Activated T-cell treated with anti-CD3 and anti-CD28 coated beads, Interleukin-2, amount 50 U/mL, for 48 hours (primary cell): Measurements from ENCODE around the gene DPP9.
"Not testable (repeated sequence)": the region's sequence is repeated elsewhere in the genome, so short reads cannot be mapped to it uniquely, and the experiment has no call there.

Experiments
- DNase-seq, 2 experiments: peaks; one replicate each; pipeline ENCODE4 v3.0.0-alpha.2; 2020

The DPP9 gene

GRCh38 chr19:4723595-4724514 lies at the start of gene DPP9:
Gene DPP9 (minus strand): TSS chr19:4723842. CDS start chr19:4719906, 3,936 bp downstream.
- peak; percentile 97 for DNase-seq

DNA sequence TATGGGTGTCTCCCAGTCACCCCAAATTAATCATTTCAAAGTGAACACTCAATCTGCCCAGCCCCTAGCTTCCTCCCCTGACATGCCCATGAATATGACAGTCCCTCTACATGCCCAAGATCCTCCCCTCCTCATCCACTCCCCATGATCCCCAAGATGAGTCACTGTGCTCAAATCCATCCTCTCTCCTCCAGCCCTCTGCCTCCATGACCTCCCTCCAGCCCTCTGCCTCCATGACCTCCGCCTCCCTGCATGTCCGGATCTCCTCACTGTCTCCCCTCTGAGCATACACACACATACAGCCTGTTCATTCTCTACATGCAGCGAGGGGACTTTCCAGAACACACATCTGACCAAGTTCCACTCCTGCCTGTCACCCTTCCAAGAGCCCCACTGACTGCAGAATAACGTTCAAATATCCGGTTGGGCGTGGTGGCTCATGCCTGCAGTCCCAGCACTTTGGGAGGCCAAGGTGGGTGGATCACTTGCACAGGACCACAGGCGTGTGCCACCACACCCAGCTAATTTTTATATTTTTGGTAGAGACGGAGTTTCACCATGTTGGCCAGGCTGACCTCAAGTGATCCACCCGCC lies 49.5 kb upstream of the DPP9 start:
- DNase-seq, result no peak

DNA sequence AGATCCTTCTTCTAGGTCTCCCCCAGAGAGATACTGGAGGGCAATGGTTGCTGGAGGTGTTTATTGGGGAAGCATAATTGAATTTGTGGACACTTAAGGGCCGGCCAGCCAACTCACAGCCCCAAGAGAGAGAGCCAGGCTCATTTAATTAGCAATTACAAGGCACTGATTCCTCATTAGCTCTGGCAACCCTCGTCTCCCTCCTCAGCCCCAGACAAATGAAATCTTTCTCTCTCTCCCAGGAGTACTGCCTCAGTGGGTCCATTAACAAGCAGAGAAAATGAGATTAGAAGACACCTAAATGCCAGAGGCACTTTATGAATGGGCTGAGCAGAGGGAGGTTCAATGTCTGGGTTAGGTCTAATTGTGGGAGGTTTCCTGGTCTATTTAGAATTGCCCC lies 48.9 kb upstream of the DPP9 start:
- no peak for DNase-seq

DNA sequence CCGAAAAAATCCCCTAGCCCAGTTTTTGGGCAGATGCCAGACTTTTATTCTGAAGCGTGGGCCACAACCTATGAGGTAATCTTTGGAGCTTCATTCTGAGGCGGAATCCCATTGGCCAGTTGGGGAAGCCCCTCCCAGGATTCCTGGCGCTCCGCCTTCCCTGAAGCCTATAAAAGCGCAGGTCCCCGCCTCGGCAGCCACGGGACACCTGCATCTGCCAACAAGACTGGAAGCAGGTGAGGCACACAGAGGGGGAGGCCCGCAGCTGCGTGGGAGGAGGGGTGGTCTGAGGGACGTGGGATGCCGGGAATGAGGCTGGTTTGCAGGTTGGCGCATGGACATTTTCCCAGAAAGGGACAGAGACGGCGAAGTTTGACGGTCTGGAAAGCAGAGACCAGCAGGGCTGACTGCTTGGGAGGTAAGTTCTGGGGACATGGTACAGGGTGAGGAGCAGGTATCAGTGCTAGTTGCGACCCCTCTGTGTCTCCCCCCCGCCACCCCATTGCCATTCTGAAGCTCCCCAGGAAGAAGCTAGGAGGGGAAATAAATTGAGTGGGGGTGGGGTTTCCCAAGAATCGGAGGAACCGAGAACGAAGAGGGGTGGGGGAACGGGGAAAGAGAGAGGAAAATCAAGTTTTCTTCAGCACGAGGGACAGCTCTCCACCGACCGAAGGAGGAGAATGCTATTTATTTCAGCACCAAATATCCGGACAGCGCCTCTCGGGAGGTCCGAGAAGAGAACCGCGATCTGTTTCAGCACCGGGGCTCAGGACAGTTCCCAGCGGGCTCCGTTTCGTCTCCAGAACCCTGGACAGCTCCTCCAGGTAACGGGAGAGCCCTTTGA lies 45.5 kb upstream of the DPP9 start:
- peak; percentile 87 to 88 for DNase-seq

DNA sequence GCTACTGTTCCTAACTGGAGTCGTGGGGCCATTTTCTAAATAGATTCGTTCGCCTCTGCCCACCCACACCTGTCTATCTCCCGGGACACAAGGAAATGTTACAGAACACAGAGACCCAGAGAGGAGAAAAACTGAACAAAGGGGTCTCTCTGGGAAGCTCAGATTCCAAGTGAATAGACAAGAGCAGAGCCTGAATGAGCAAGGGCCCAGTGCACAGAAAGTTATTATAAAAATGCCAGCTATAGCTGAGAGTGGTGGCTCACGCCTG lies 40.7 kb upstream of the DPP9 start:
- no peak for DNase-seq

- DNase-seq, result no peak
Measured at GRCh38 chr19:4763021-4763420, 39.4 kb upstream of the DPP9 start.

DNA sequence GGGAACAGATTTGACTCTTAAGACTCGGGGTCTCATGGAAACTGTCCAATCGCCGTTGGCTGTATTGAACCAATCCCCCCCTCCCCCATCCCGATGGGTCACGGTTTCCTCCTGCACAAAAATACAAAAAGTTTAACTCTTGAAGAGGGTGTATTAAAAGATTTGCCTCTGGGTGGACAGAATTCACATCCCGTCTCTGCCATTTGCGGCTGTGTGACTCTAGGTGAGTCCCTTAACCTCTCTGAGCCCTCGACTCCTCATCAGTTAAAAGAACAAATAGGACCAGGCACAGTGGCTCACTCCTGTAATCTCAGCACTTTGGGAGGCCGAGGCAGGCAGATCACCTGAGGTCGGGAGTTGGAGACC lies 36.6 kb upstream of the DPP9 start:
- no peak for DNase-seq

DNA sequence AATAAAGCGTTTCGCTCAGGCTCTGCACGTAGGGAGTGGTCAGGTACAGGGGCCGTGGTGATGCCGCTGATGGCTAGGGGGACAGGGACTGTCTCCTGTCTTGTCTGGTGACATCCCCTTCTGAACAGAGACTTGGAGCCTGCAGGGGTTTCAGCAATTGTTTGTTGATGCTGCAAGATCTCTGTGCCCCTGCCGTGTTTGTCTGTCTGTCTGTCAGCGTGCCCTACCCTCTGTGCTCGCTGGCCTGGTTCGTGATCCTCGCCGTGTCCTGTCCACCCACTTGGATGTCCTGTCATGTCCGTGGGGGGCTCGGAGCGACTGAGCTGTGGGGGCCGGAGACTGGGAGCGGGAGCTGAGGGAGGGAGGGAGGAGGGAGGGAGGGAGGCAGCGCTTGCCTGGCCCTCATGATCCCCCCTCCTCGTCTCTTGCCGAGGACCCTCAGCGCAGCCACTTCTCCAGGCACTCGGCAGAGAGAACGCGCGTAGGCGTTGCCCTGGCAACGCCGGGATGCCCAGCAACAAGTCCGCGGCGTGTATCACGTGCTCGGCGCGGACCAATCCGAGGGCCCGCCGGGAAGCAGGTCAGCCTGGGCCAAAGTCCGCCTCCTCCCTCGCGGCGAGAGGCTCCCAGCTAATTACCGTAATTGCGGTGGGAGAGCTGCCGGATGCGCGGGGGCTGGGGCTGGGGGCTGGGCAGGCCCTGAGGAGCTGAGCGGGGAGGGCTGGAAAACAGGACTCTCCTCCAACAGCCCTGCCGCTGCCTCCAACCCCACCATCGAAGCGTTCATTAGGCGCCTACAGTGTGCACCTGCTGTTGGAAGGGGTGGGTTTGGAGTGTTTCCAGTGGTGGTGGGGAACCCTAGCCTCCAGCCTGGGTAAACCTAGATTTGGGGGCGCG lies 36.0 kb upstream of the DPP9 start:
- peak; percentile 75 to 82 for DNase-seq

DNA sequence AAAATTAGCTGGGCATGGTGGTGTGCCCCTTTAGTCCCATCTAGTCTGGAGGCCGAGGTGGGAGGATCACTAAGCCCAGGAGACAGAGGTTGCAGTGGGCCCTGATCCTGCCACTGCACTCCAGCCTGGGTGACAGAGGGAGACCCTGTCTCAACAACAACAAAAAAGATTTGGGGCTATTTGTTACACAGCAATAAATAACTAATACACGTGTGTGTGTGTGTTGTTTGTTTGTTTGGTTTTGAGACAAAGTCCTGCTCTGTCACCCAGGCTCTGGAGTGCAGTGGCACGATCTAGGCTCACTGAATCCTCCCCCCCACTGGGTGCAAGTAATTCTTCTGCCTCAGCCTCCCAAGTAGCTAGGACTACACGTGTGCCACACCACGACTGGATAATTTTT lies 35.0 kb upstream of the DPP9 start:
- DNase-seq, result no peak

DNA sequence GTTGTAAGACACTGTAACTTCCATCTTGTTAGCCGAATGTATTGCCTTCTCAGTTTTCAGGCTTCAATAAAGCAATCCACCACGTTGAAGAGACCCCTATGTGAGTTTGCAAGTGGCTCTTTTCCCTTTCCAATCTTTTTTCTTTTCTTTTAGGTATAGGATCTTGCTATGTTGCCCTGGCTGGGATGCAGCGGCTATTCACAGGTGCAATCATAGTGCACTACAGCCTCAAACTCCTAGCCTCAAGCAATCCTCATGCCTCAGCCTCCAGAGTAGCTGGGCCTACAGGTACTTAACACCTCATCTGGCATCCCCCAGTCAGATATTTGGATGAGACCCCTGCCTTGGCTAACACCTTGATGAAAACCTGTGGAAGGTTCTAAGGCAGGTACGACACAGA lies 34.4 kb upstream of the DPP9 start:
- DNase-seq, result no peak

- DNase-seq, result no peak
Measured at GRCh38 chr19:4755459-4755858, 31.8 kb upstream of the DPP9 start.

DNA sequence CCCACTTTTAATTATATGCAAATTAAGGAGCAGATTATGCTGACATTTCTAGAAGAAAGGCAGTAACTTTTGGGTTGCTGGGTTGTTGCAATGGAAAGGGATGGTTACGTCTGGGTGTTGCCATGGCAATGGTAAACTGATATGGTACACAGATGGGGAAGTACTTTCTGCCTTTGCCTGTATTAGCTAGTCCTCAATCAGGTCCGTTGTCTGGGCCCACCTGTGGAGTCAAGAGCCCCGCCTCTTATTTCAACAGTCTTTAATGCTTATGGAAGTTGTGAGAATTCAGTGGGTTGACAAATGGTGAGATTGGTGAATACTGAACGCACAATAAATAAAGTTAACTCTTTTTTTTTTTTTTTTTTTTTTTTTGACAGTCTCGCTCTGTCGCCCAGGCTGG lies 30.6 kb upstream of the DPP9 start:
- no peak for DNase-seq

DNA sequence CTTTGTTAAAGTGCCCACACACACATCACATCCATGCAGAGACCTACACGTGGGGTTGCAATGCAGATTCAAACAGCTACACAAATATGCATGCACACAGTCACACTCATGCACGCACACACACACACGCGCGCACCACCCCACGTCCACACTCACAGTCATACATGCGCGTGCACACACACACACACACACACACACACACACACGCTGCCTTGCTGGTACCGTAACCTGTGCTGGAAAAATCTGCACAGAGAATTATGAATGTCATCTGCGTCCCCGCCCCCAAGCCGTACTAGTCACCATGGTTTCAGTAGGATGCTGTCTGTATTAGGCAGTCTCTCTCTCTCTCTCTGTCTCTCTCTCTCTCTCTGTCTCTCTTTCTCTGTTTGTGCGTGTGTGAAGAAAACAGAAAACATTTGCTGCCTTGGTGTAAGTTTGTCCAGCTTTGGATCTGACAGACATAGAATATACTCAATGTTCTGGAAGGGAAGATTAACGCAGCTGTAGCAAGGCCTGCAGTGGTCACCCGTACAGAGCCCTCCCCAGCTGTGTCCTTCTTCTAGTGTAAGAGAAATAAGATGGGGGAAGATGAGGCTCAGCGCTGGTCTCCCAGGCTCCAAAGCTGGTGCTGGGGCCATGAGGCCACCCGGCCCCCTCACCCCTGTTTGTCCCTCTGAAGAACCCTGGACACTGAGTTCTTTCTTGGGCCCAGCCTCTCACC lies 26.4 kb upstream of the DPP9 start:
- DNase-seq, result no peak

- DNase-seq, result no peak
Measured at GRCh38 chr19:4748589-4748988, 24.9 kb upstream of the DPP9 start.

DNA sequence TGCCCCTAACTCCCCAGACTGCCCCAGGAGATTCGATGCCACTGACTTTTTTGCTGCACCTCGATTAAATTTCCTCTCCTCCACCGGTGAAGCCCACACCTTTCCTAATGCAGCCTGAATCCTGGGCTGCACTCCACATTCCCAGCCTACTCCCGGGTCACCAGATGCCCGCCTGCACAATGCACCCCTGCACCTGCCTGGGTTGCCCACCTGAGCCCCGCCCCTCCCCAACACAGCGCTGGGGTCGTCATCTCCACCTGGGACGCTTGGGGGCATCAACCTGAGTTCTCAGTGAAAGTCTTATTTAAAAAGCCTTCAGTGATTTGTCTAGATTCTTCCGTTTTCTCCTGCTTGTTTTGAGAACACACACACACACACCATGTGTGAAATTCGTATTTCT lies 24.5 kb upstream of the DPP9 start:
- DNase-seq, result no peak

DNA sequence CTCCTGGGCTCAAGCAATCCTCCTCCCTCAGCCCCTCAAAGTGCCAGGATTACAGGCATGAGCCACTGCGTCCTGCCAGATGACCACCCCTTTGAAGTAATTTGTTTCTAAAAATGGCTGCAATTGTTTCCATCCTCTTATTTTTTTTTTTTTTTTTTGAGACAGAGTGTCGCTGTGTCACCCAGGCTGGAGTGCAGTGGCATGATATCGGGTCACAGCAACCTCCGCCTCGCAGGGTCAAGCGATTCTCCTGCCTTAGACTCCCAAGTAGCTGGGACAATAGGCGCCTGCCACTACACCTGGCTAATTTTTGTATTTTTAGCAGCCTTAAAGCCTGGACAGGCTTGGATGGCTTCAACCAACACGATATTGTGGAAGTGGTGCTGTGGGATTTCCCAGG lies 22.3 kb upstream of the DPP9 start:
- DNase-seq, result no peak

- DNase-seq, result not testable (repeated sequence)
Measured at GRCh38 chr19:4745175-4745574, 21.5 kb upstream of the DPP9 start.

- no peak for DNase-seq
Measured at GRCh38 chr19:4744451-4745174, 21.0 kb upstream of the DPP9 start.

DNA sequence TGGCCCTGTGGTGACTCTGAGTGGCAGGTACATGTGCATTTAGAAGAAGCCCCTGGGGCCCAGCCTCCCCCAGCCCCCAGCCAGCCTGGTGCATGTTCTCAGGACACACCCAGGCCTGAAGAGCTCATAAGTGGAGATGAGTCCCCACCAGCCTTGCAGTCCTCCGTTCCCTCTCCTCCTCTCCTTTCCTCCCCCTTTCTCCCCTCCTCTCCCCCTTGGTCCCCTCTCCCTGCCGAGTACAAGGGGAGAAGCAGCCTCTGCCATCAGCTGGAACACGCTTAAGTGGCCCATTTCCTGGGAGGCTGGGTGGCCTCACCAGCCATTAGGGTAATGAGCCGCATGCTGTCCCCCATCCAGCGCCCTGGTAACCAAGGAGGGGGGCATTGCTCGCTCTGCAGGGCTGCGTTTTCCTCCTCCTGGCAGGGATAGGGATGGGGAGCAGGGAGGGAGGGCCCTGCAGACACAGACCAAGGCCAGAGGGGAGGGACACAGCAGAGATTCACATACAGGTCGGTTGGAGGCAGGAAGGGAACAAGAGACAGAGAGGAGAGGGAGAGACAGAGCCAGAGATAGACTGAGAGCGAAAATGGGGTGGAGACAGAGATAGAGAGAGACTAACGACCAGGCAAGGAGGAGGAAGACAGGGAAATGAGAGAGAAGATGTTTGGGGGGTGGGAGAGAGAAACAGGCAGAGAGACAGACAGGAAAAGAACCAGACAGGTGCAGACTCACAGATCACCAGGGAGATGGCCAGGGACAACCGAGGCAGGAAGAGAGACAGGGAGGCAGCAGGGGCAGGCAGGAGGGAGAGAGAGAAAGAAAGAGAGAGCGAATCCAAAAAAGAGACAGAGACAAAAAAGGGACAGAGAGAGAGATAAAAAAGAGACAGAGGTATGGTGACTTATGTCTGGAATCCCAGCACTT lies 19.3 kb upstream of the DPP9 start:
- DNase-seq, result no peak

GRCh38 chr19:4740092-4740491 lies 16.4 kb upstream of the DPP9 start:
- no peak for DNase-seq
